ENCODE data around the gene PLVAP.
A peak's percentile ranks its signal among the peaks of the same experiment; 100 is the strongest.

The PLVAP gene

DNA sequence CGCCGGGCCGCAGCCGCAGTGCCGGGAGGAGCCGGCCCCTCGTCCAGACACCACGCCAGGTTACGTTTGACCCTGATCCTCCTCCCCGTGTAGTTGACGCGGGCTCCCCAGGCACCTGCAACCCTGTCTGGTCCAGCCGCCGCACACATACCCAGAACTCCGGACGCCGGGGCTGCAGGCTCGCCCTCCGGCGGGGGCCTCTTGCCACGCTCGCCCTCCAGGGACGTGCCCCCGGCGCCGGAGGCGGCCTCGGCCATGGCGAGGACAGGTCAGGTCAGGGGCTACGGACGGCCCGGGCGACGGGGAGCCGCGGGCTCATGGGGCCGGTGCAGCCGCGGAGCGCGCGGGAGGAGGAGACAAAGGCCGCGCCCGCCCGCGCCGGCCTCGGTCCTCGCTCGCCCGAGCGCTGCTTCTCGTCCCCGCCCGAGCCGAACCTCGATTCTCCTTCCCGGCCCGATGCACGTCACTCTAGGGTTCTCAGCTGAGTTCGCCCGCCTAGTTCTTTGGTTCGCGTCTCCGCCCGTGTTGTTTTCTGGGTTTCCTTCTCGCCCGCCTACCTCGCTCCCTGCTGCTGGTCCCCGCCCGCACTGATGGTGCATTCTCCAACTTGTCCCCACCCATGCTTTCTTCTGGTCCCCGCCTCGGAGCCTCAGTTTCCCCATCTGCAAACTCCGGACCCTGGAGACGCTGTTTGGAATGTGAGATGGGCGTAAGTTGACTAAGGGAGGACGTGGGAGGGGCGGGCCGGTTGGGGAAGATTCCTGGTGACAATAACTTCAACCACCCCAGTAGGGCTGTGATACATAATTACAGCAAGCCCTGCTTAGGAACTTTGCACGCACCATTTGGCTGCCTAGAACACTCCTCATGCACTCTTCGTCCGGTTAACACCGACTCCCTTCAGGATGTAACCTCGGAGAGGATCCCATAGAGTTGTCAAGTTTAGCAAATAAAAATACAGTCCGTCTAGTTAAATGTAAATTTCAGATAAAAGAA lies 42.4 kb downstream of the PLVAP start, which contains the start of gene ANO8 (continued):
- TF ChIP-seq ZNF501 (tag by site-specific recombination; IDR thresholded peaks at IDR 0.05): peak; percentile 93
- no peak for TF ChIP-seq ZNF404 (tag by site-specific recombination; IDR thresholded peaks at IDR 0.05)
- TF ChIP-seq, protein P1, sequence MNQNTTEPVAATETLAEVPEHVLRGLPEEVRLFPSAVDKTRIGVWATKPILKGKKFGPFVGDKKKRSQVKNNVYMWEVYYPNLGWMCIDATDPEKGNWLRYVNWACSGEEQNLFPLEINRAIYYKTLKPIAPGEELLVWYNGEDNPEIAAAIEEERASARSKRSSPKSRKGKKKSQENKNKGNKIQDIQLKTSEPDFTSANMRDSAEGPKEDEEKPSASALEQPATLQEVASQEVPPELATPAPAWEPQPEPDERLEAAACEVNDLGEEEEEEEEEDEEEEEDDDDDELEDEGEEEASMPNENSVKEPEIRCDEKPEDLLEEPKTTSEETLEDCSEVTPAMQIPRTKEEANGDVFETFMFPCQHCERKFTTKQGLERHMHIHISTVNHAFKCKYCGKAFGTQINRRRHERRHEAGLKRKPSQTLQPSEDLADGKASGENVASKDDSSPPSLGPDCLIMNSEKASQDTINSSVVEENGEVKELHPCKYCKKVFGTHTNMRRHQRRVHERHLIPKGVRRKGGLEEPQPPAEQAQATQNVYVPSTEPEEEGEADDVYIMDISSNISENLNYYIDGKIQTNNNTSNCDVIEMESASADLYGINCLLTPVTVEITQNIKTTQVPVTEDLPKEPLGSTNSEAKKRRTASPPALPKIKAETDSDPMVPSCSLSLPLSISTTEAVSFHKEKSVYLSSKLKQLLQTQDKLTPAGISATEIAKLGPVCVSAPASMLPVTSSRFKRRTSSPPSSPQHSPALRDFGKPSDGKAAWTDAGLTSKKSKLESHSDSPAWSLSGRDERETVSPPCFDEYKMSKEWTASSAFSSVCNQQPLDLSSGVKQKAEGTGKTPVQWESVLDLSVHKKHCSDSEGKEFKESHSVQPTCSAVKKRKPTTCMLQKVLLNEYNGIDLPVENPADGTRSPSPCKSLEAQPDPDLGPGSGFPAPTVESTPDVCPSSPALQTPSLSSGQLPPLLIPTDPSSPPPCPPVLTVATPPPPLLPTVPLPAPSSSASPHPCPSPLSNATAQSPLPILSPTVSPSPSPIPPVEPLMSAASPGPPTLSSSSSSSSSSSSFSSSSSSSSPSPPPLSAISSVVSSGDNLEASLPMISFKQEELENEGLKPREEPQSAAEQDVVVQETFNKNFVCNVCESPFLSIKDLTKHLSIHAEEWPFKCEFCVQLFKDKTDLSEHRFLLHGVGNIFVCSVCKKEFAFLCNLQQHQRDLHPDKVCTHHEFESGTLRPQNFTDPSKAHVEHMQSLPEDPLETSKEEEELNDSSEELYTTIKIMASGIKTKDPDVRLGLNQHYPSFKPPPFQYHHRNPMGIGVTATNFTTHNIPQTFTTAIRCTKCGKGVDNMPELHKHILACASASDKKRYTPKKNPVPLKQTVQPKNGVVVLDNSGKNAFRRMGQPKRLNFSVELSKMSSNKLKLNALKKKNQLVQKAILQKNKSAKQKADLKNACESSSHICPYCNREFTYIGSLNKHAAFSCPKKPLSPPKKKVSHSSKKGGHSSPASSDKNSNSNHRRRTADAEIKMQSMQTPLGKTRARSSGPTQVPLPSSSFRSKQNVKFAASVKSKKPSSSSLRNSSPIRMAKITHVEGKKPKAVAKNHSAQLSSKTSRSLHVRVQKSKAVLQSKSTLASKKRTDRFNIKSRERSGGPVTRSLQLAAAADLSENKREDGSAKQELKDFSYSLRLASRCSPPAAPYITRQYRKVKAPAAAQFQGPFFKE (tag by site-specific recombination; IDR thresholded peaks at IDR 0.05; ENCODE audit: borderline replicate concordance): no peak; the same call in 1 of the 2 replicates
- no peak for TF ChIP-seq HOXA7 (CRISPR knock-in tag; IDR thresholded peaks at IDR 0.05; ENCODE audit: borderline replicate concordance)
- TF ChIP-seq ZNF335 (tag by site-specific recombination; conservative IDR thresholded peaks at IDR 0.05): peak; percentile 84
- no peak for TF ChIP-seq ZNF423 (tag by site-specific recombination; IDR thresholded peaks at IDR 0.05)
- TF ChIP-seq ZNF114 (tag by site-specific recombination; IDR thresholded peaks at IDR 0.05): no peak
- peak; percentile 95 for TF ChIP-seq KLF10 (tag by site-specific recombination; IDR thresholded peaks at IDR 0.05)
- peak; percentile 56; the same call in 1 of the 2 replicates for TF ChIP-seq REPIN1 (tag by site-specific recombination; IDR thresholded peaks at IDR 0.05; ENCODE audit: low read depth)
- 0 out of 2 replicates have a peak, but pooled peaks have one; percentile 18 for TF ChIP-seq ZNF26 (tag by site-specific recombination; IDR thresholded peaks at IDR 0.05)
- TF ChIP-seq KLF9 (tag by site-specific recombination; IDR thresholded peaks at IDR 0.05; ENCODE audit: low read depth): peak; percentile 85
- peak; percentile 99; the same call in 1 of the 2 replicates for TF ChIP-seq GLI4 (tag by site-specific recombination; IDR thresholded peaks at IDR 0.05)
- TF ChIP-seq ZNF366 (tag by site-specific recombination; conservative IDR thresholded peaks at IDR 0.05): peak; percentile 80
- peak; percentile 87 for TF ChIP-seq MZF1 (tag by site-specific recombination; IDR thresholded peaks at IDR 0.05; ENCODE audit: borderline replicate concordance)
- TF ChIP-seq ZBTB44 (tag by site-specific recombination; IDR thresholded peaks at IDR 0.05): peak; percentile 90
- TF ChIP-seq ZNF239 (tag by site-specific recombination; IDR thresholded peaks at IDR 0.05): peak; percentile 12; the same call in 1 of the 2 replicates
- TF ChIP-seq ZNF274 (IDR thresholded peaks at IDR 0.05; ENCODE audit: low read length): no peak
- no peak for TF ChIP-seq ZNF274 (tag by site-specific recombination; IDR thresholded peaks at IDR 0.05; ENCODE audit: borderline replicate concordance)
- TF ChIP-seq, protein P2, sequence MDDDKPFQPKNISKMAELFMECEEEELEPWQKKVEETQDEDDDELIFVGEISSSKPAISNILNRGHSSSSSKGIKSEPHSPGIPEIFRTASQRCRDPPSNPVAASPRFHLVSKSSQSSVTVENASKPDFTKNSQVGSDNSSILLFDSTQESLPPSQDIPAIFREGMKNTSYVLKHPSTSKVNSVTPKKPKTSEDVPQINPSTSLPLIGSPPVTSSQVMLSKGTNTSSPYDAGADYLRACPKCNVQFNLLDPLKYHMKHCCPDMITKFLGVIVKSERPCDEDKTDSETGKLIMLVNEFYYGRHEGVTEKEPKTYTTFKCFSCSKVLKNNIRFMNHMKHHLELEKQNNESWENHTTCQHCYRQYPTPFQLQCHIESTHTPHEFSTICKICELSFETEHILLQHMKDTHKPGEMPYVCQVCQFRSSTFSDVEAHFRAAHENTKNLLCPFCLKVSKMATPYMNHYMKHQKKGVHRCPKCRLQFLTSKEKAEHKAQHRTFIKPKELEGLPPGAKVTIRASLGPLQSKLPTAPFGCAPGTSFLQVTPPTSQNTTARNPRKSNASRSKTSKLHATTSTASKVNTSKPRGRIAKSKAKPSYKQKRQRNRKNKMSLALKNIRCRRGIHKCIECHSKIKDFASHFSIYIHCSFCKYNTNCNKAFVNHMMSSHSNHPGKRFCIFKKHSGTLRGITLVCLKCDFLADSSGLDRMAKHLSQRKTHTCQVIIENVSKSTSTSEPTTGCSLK (tag by site-specific recombination; IDR thresholded peaks at IDR 0.05): no peak
- TF ChIP-seq SALL2 (tag by site-specific recombination; IDR thresholded peaks at IDR 0.05; ENCODE audit: borderline replicate concordance): no peak
- no peak for TF ChIP-seq ZNF621 (tag by site-specific recombination; IDR thresholded peaks at IDR 0.05)
- TF ChIP-seq ZNF266 (tag by site-specific recombination; IDR thresholded peaks at IDR 0.05; ENCODE audit: low read depth): no peak
- TF ChIP-seq ZNF707 (tag by site-specific recombination; IDR thresholded peaks at IDR 0.05): 0 out of 2 replicates have a peak, but pooled peaks have one; percentile 40
- TF ChIP-seq, protein P3, sequence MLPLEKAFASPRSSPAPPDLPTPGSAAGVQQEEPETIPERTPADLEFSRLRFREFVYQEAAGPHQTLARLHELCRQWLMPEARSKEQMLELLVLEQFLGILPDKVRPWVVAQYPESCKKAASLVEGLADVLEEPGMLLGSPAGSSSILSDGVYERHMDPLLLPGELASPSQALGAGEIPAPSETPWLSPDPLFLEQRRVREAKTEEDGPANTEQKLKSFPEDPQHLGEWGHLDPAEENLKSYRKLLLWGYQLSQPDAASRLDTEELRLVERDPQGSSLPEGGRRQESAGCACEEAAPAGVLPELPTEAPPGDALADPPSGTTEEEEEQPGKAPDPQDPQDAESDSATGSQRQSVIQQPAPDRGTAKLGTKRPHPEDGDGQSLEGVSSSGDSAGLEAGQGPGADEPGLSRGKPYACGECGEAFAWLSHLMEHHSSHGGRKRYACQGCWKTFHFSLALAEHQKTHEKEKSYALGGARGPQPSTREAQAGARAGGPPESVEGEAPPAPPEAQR (tag by site-specific recombination; IDR thresholded peaks at IDR 0.05): peak; percentile 89

All from HEK293 (cell line).